DOHH2 (cell line): Measurements from ENCODE around the gene BLACAT1.

Source experiments
- CTCF ChIP-seq: fragments of 200-600 bp; sonication (generic); IDR thresholded peaks from one replicate; pipeline ENCODE4 v1.5.1; 2014; ENCODE audit warnings: antibody characterized with exemption, mild to moderate bottlenecking, low read depth, low read length; ENCODE audit not compliant: poor library complexity, severe bottlenecking
- EZH2phosphoT487 ChIP-seq: fragments of 200-600 bp; sonication (generic); IDR thresholded peaks from 2 replicates; pipeline ENCODE4 v1.6.1; 2017; ENCODE audit warnings: borderline replicate concordance, mild to moderate bottlenecking, antibody characterized with exemption, low read length, moderate library complexity, mixed read lengths

GRCh38 chr1:205451759-205452164 lies 4.1 kb downstream of the BLACAT1 start:
- TF ChIP-seq CTCF: no peak
- TF ChIP-seq EZH2phosphoT487: no peak
